ENCODE results near the gene IFFO2.

- no peak for TF ChIP-seq CTCF (IDR thresholded peaks at IDR 0.05 in 2 of 3, conservative IDR thresholded peaks at IDR 0.05 in 1 of 3; ENCODE audit: control insufficient read depth in 2 of 3, extremely low read depth in 1 of 3, insufficient read depth in 1 of 3, low read depth in 3 of 3, low read length in 3 of 3)
- TF ChIP-seq POLR2AphosphoS5 (IDR thresholded peaks at IDR 0.05; ENCODE audit: low read length) = no peak
- no peak for TF ChIP-seq ZZZ3 (IDR thresholded peaks at IDR 0.05; ENCODE audit: control insufficient read depth, insufficient read length, low read depth)
- TF ChIP-seq SKIL (IDR thresholded peaks at IDR 0.05; ENCODE audit: low read depth, poor library complexity, severe bottlenecking) = no peak
- TF ChIP-seq ZBED1 (IDR thresholded peaks at IDR 0.05; ENCODE audit: borderline replicate concordance) = no peak
- TF ChIP-seq NRF1 (conservative IDR thresholded peaks at IDR 0.05; ENCODE audit: low read depth, low read length) = no peak
Measured at GRCh38 chr1:18947570-18947969, 8.9 kb downstream of the IFFO2 start.

Data from GM12878 (cell line).